Transverse colon (tissue), 4 donors: ENCODE results near the gene ARHGEF10L. TPM values are rescaled to one million over a fixed set of nuclear protein-coding genes. Genes with fewer than 3 reads are reported as not detected.

Source experiments
- DNase-seq: peaks from one replicate; pipeline ENCODE4 v3.0.0-alpha.2; 2019
- H3K27ac ChIP-seq, 4 donors: fragments of 200-600 bp; sonication (generic); 2 replicates each; pipeline ENCODE4 v1.5.1; 2016 to 2018; ENCODE audit warnings: inconsistent platforms in 4 of 4
- H3K27me3 ChIP-seq: fragments of 200-600 bp; sonication (generic); 2 replicates; pipeline ENCODE4 v1.5.1; 2017; ENCODE audit warnings: inconsistent platforms
- H3K36me3 ChIP-seq, 4 donors: fragments of 200-600 bp; sonication (generic); 2 replicates each; pipeline ENCODE4 v1.5.1; 2017 to 2019; ENCODE audit warnings: inconsistent platforms in 4 of 4
- H3K4me1 ChIP-seq, 4 donors: fragments of 200-600 bp; sonication (generic); 2 replicates each; pipeline ENCODE4 v1.5.1; 2017 to 2020; ENCODE audit warnings: inconsistent platforms in 4 of 4
- H3K4me3 ChIP-seq, 4 donors: fragments of 200-600 bp; sonication (generic); 1 replicate in 1 of 4; 2 replicates in 3 of 4; pipeline versions ENCODE4 v1.5.1 to v1.6.1; 2017 to 2019; ENCODE audit warnings: inconsistent platforms in 4 of 4
- H3K9me3 ChIP-seq, 2 donors: fragments of 200-600 bp; sonication (generic); 2 replicates each; pipeline ENCODE4 v1.5.1; 2017 to 2019; ENCODE audit warnings: inconsistent platforms in 2 of 2
- EP300 ChIP-seq: sonication (generic); formaldehyde crosslinking; IDR thresholded peaks from one replicate; pipeline ENCODE4 v1.6.1; 2017; ENCODE audit warnings: antibody characterized with exemption, low read depth
- POLR2A ChIP-seq: fragments of 450-650 bp; IDR thresholded peaks from one replicate; pipeline ENCODE4 v1.6.1; 2016; ENCODE audit warnings: antibody characterized with exemption, mild to moderate bottlenecking, moderate library complexity
- POLR2AphosphoS5 ChIP-seq, 3 donors: sonication (generic); formaldehyde crosslinking; IDR thresholded peaks; one replicate each; pipeline ENCODE4 v1.6.1; 2016; ENCODE audit warnings: antibody characterized with exemption in 3 of 3
- WGBS, 2 donors: methylation state at CpG; one replicate each; pipeline ENCODE4 v1.1.5; 2018; ENCODE audit warnings: low coverage in 1 of 2; 5-methylcytosine and 5-hydroxymethylcytosine counted together
- in situ Hi-C, 4 donors: fragments of 200-750 bp; cut with MboI; loops; one replicate each; pipeline versions ENCODE4 v1.15.0 to v1.15.1; 2017; ENCODE audit warnings: low sequenced_read_pairs in 3 of 4, low pct_ligation_motif_present in 1 of 4, low pct_unique_long_range_greater_than_20kb in 1 of 4
- intact Hi-C: fragments of 100-400 bp; cut with DNase I; formaldehyde crosslinking; loops from one replicate; pipeline ENCODE4 v1.15.1; 2023; ENCODE audit warnings: low total_unique reads
- total RNA-seq, 4 donors: library from RNA; depleted of rRNA; stranded (reverse); fragments of >200 nt; gene quantifications; one replicate each; pipeline ENCODE4 v1.1.0, GENCODE V29; 2016
- TF ChIP-seq, protein P1 (sequence below), 5 experiments: fragments of 200-600 bp in 3 of 5; fragments of 450-650 bp in 2 of 5; sonication (generic) in 3 of 5; IDR thresholded peaks; 1 replicate in 2 of 5; 2 replicates in 3 of 5; pipeline ENCODE4 v1.5.1; 2016 to 2017; ENCODE audit warnings: antibody characterized with exemption in 5 of 5, inconsistent platforms in 3 of 5, mild to moderate bottlenecking in 2 of 5, moderate library complexity in 1 of 5

Gene ARHGEF10L
- total RNA-seq, 4 donors from 2014 or later = 115 to 326 (median 199) TPM

DNA sequence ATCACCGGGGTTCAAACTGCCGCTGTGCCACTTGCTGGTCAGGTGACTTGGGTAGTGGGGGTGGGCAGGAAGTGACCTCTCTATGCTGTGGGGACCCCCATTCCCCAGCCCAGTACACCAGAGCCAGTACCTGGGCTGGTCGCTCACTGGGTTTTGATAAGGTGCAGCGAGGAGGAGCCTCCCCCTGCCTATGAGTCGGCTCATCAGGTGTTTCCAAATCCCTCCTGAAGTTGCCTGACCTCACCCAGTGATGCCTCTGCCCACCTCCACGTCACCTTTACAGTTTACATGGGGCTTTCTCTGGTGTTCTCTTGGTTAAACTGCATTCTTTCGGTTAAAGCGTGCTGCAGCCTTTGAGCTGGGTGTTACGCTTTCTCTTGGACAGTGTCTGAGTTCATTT, 58.2 kb downstream of the ARHGEF10L start:
- Histone ChIP-seq H3K36me3 (no peaks in the 10 kb centered on the region), H3K27me3 (no peaks in the 10 kb centered on the region), H3K27ac (peak overlapping the region; percentile 91 to 97 (median 92)), H3K9me3 (no peaks in the 10 kb centered on the region), H3K4me3 (peak overlapping the region in 2 of 4 donors; percentile 8 to 20), H3K4me1 (peaks cover 13 to 79% (median 59%) of the 10 kb centered on the region in 4 donors)
- in situ Hi-C loops (no loop called here), intact Hi-C loops (no loop called here)
- DNase-seq = peak; percentile 46
- TF ChIP-seq POLR2A (peak; percentile 29), POLR2AphosphoS5 (IDR thresholded peaks at IDR 0.05) (peak in 2 of 3 donors; percentile 5 to 20), EP300 (no peak)
- TF ChIP-seq, protein P1, sequence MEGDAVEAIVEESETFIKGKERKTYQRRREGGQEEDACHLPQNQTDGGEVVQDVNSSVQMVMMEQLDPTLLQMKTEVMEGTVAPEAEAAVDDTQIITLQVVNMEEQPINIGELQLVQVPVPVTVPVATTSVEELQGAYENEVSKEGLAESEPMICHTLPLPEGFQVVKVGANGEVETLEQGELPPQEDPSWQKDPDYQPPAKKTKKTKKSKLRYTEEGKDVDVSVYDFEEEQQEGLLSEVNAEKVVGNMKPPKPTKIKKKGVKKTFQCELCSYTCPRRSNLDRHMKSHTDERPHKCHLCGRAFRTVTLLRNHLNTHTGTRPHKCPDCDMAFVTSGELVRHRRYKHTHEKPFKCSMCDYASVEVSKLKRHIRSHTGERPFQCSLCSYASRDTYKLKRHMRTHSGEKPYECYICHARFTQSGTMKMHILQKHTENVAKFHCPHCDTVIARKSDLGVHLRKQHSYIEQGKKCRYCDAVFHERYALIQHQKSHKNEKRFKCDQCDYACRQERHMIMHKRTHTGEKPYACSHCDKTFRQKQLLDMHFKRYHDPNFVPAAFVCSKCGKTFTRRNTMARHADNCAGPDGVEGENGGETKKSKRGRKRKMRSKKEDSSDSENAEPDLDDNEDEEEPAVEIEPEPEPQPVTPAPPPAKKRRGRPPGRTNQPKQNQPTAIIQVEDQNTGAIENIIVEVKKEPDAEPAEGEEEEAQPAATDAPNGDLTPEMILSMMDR (IDR thresholded peaks at IDR 0.05) = no peak
- 20 to 48% methylated on average over 1 to 8 of the region's 9 CpGs for WGBS, 2 donors

DNA sequence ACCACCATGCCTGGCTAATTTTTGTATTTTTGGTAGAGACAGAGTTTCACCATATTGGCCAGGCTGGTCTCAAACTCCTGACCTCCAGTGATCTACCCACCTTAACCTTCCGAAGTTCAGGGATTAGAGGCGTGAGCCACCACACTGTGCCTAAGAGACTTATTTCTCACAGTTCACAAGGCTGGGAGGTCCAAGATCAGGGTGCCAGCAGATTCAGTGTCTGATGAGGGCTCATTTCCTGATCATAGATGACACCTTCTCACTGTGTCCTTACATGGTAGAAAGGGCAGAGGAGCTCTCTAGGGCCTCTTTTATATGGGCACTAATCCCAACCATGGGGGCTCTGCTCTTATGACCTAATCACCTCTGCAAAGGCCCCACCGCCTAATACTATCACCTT, 58.8 kb downstream of the ARHGEF10L start:
- intact Hi-C loops = no loop called here
- no peaks in the 10 kb centered on the region for H3K9me3 ChIP-seq
- in situ Hi-C loops = no loop called here

DNA sequence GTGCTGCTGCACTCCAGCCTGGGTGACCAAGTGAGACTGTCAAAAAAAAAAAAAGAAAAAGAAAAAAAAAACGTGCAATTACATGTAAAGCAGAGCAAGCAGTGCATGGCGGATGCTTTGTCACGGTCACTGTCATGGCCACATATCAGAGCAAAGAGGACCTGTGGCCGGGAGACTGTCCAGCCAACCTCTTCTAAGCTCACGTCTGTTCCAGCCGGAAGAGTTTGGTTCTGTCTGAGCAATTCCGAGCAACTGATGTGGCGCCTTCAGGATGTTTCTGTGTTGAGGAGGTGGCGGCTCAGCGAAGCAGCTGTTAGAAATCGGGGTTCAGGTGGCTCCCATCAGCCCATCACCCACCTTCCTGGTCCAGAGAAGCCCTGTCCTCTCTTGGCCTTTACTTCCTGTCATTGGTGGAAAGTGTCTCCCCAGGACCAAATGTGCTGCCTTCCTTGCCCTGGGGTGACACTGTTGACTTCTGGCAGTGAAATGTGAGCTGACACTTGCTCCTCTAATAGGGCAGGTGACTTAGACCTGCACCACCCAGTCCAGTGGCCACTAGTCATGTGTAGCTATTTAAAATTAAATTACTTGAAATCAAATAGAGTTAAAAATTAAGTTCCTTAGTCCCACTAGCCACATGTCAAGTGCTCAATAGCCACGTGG, 59.9 kb downstream of the ARHGEF10L start:
- peak overlapping the region; percentile 5 to 97 (median 91) for H3K27ac ChIP-seq
- no peaks in the 10 kb centered on the region for H3K9me3 ChIP-seq
- no peak overlapping the region for H3K4me3 ChIP-seq
- no peak for DNase-seq
- TF ChIP-seq, protein P1 (IDR thresholded peaks at IDR 0.05) = no peak
- TF ChIP-seq POLR2A (no peak), POLR2AphosphoS5 (IDR thresholded peaks at IDR 0.05) (no peak), EP300 (no peak)
- 65 to 80% methylated on average over 4 to 12 of the region's 12 CpGs for WGBS, 2 donors
- peaks cover 13 to 78% (median 62%) of the 10 kb centered on the region in 4 donors for H3K4me1 ChIP-seq
- in situ Hi-C loops = no loop called here
- no peaks in the 10 kb centered on the region for H3K36me3 ChIP-seq
- H3K27me3 ChIP-seq = no peaks in the 10 kb centered on the region
- intact Hi-C loops = no loop called here

More for the DNA sequence above, 58.8 kb downstream of the ARHGEF10L start:
- DNase-seq = no peak
- Histone ChIP-seq H3K4me1 (peaks cover 13 to 85% (median 64%) of the 10 kb centered on the region in 4 donors), H3K4me3 (peak overlapping the region in 2 of 4 donors; percentile 8 to 20), H3K27ac (peak overlapping the region; percentile 91 to 97 (median 92)), H3K36me3 (no peaks in the 10 kb centered on the region), H3K27me3 (no peaks in the 10 kb centered on the region)
- whole genome bisulfite sequencing, 2 donors = 71 to 83% methylated on average over 1 to 3 of the region's 3 CpGs
- TF ChIP-seq, protein P1 (IDR thresholded peaks at IDR 0.05) = no peak
- TF ChIP-seq EP300 (no peak), POLR2AphosphoS5 (IDR thresholded peaks at IDR 0.05) (no peak), POLR2A (no peak)

DNA sequence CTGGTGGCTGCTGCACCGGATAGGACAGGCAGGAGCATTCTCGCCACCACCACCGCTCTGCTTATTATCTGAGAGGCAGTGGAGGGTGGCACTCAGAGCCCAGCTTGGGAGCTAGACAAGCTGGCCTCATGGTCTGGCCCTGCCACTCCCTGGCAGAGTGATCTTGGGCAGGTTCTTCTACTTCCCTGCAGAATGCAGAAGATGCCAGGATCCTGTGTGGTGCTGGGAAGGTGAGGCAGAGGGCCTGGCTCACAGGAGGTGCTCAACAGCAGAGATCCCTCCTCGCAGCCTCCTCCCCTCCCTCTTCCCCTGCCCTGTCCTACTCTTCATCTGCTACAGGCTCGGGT, 60.4 kb downstream of the ARHGEF10L start:
- TF ChIP-seq POLR2AphosphoS5 (IDR thresholded peaks at IDR 0.05) = no peak
- TF ChIP-seq POLR2A = no peak
- TF ChIP-seq EP300 = no peak
- TF ChIP-seq, protein P1 (IDR thresholded peaks at IDR 0.05) = no peak
- Histone ChIP-seq H3K4me3 (no peak overlapping the region), H3K9me3 (no peaks in the 10 kb centered on the region), H3K27ac (peak overlapping the region; percentile 5 to 97 (median 91)), H3K4me1 (peaks cover 13 to 73% (median 57%) of the 10 kb centered on the region in 4 donors), H3K27me3 (no peaks in the 10 kb centered on the region), H3K36me3 (no peaks in the 10 kb centered on the region)
- peak; percentile 51 for DNase-seq
- in situ Hi-C loops (loop anchor here in 1 of 4 donors (10.0 kb wide), 1 partner anchor 95 kb away; no protein-coding TSS in a partner anchor), intact Hi-C loops (no loop called here)
- WGBS, 2 donors = 61% methylated on average over 5 of the region's 5 CpGs; no CpG with 5 or more reads in 1 of the 2 donors
